LNCAP (cell line): Measurements from ENCODE around the gene ST14.

ENCODE experiments used
- CTCF ChIP-seq: fragments of 450-650 bp; IDR thresholded peaks from 2 replicates; pipeline ENCODE4 v1.5.1; 2017; ENCODE audit warnings: mild to moderate bottlenecking

Gene ST14

GRCh38 chr11:130223291-130223971 is 63.8 kb downstream of the ST14 start:
- TF ChIP-seq CTCF: no peak

GRCh38 chr11:130227373-130227772 is 67.8 kb downstream of the ST14 start:
- TF ChIP-seq CTCF: no peak

- no peak for TF ChIP-seq CTCF
These were observed 74.7 kb downstream of the ST14 start for GRCh38 chr11:130234315-130234714.

- no peak for TF ChIP-seq CTCF
These were observed 77.9 kb downstream of the ST14 start for GRCh38 chr11:130237282-130238006.

- TF ChIP-seq CTCF: peak; percentile 48
These were observed 82.1 kb downstream of the ST14 start for GRCh38 chr11:130241713-130242112.

- TF ChIP-seq CTCF: no peak
These were observed 84.2 kb downstream of the ST14 start for GRCh38 chr11:130243816-130244215.

GRCh38 chr11:130244848-130245247 is 85.3 kb downstream of the ST14 start:
- no peak for TF ChIP-seq CTCF
